Subcutaneous abdominal adipose tissue (tissue), 5 donors: ENCODE data around the gene SLC2A5.
A peak's percentile ranks its signal among the peaks of the same experiment; 100 is the strongest.
"Not testable (repeated sequence)": the region's sequence is repeated elsewhere in the genome, so short reads cannot be mapped to it uniquely, and the experiment has no call there.

Experiments
- H3K27ac ChIP-seq: one replicate; pipeline ENCODE4 v1.7.0; 2013; ENCODE audit warnings: low read depth, mild to moderate bottlenecking, inconsistent platforms, low read length, moderate library complexity
- H3K27me3 ChIP-seq, 5 donors: one replicate each; pipeline ENCODE4 v1.7.0; 2013; ENCODE audit warnings: low read length in 5 of 5, inconsistent platforms in 1 of 5; ENCODE audit not compliant: control insufficient read depth in 5 of 5, insufficient read depth in 4 of 5
- H3K36me3 ChIP-seq, 5 donors: one replicate each; pipeline ENCODE4 v1.7.0; 2013; ENCODE audit warnings: low read length in 5 of 5; ENCODE audit not compliant: control insufficient read depth in 5 of 5, insufficient read depth in 5 of 5
- H3K4me1 ChIP-seq, 5 donors: one replicate each; pipeline ENCODE4 v1.7.0; 2013; ENCODE audit warnings: low read length in 5 of 5, mild to moderate bottlenecking in 3 of 5, moderate library complexity in 1 of 5; ENCODE audit not compliant: control insufficient read depth in 5 of 5, insufficient read depth in 5 of 5
- H3K4me3 ChIP-seq, 5 donors: one replicate each; pipeline ENCODE4 v1.7.0; 2013; ENCODE audit warnings: low read length in 5 of 5, low read depth in 1 of 5
- H3K9ac ChIP-seq, 5 donors: one replicate each; pipeline ENCODE4 v1.7.0; 2013; ENCODE audit warnings: low read length in 5 of 5, mild to moderate bottlenecking in 4 of 5, moderate library complexity in 3 of 5
- H3K9me3 ChIP-seq, 5 donors: one replicate each; pipeline ENCODE4 v1.7.0; 2013; ENCODE audit warnings: low read length in 5 of 5; ENCODE audit not compliant: control insufficient read depth in 5 of 5
- donor health status: healthy.
- donor health status: healthy.
- donor health status: healthy.
- donor health status: healthy.
- donor health status: healthy.

The SLC2A5 gene

GRCh38 chr1:9010781-9011323 is 58.6 kb downstream of the SLC2A5 start:
- Histone ChIP-seq H3K4me3 (no peak overlapping the region), H3K36me3 (no peaks in the 10 kb centered on the region), H3K4me1 (peaks cover 0 to 17% (median 6%) of the 10 kb centered on the region in 5 donors), H3K27me3 (no peaks in the 10 kb centered on the region), H3K27ac (no peak overlapping the region), H3K9me3 (no peaks in the 10 kb centered on the region), H3K9ac (peak overlapping the region in 1 of 5 donors; percentile 23)

DNA sequence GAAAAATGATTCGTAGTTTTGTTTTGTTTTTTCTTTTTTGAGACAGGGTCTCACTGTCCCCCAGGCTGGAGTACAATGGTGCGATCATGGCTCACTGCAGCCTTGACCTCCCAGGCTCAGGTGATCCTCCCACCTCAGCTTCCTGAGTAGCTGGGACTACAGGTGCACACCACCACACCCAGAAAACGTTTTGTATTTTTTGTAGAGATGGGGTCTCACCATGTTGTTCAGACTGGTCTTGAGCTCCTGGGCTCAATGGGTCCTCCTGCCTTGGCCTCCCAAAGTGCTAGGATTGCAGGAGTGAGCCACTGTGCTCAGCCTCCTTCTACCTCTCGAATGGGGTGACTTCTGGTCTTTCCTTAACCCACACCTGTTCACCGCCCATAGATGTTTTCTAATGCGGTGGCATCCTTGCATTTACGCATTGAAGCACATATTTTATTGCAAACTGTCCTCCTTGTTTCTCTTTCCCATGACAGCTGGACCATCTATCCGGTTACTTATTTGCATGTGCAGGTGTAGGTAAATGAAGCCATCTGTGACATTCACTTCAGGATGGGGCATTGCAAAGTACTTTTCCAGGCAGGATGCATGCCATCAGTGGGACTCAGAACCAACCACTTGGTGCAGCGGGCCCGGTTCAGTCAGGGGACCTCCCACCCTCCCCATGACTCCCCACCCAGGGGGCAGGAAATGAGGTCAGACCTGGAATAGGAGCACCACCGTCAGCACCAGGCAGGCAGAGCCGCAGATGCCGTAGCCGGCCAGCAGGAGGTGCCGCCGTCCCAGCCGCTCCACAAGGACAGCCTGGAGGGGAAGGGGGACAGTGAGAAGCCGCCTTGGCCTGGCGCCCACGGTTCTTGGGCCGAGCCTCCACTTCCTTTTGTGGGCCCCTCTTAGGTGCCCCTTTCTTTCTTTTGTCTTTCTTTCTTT is 59.7 kb downstream of the SLC2A5 start:
- H3K36me3 ChIP-seq: no peaks in the 10 kb centered on the region
- H3K9me3 ChIP-seq: no peaks in the 10 kb centered on the region
- H3K27ac ChIP-seq: no peak overlapping the region
- H3K4me3 ChIP-seq: no peak overlapping the region
- no peaks in the 10 kb centered on the region for H3K27me3 ChIP-seq
- peaks cover 0 to 17% (median 9%) of the 10 kb centered on the region in 5 donors for H3K4me1 ChIP-seq
- no peak overlapping the region for H3K9ac ChIP-seq

DNA sequence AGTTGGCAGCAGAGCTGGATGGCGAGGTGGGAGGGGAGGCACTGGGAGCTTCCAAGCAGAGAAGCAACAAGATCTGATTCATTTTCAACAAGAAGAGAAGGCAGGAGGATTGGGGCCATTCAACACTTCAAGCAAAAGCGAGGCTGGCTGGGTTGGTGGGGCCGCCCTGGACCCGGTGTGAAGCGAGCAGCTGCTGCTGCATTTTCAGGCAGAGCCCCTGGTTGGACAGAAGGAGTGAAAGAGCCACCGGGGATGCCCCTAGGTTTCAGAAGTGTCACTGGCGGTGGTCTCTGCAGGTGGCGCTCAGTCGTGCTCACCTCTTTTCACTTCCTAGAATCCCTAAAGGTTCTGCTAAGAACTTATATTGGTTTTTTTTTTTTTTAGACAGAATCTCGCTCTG is 61.2 kb downstream of the SLC2A5 start:
- Histone ChIP-seq H3K27me3 (no peaks in the 10 kb centered on the region), H3K4me1 (peaks cover 0 to 17% (median 9%) of the 10 kb centered on the region in 5 donors), H3K9ac (no peak overlapping the region), H3K4me3 (no peak overlapping the region), H3K9me3 (no peaks in the 10 kb centered on the region), H3K36me3 (no peaks in the 10 kb centered on the region), H3K27ac (no peak overlapping the region)

DNA sequence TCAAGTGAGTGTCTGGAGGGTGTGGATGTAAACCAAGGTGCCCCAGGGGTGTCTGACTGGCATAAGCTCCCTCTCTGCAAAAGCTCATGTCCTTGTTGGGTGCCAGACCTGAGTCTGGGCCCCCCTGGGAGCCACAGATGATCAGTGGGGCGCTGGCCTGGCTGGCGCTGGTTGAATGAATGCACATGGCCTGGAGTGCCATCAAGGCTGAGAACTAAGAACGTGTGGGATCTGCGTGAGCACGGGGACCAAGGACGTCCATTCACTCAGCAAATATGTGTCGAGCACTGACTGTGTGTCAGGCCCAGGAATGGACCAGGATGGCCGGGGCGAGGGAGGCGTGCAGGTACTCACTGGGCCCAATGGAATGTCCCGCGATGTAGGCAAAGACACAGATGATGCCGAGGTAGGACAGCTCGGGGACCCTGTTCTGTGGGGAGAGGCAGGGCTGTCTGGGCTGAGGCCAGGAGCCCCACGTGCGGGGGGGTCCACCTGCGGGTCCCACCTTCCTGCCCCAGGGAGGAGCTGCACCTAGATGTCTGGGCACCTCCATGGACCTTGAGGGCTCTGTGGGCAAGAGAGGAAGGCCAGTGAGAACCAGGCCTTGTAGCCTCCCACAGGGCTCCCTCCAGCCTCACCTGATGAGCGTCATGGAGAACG is 62.3 kb downstream of the SLC2A5 start:
- no peaks in the 10 kb centered on the region for H3K27me3 ChIP-seq
- no peak overlapping the region for H3K27ac ChIP-seq
- no peak overlapping the region for H3K4me3 ChIP-seq
- peaks cover 0 to 17% (median 9%) of the 10 kb centered on the region in 5 donors for H3K4me1 ChIP-seq
- no peak overlapping the region for H3K9ac ChIP-seq
- H3K36me3 ChIP-seq: no peaks in the 10 kb centered on the region
- no peaks in the 10 kb centered on the region for H3K9me3 ChIP-seq

GRCh38 chr1:9005395-9005708 is 64.1 kb downstream of the SLC2A5 start:
- H3K4me1 ChIP-seq: peaks cover 0 to 9% (median 3%) of the 10 kb centered on the region in 5 donors
- H3K9ac ChIP-seq: no peak overlapping the region
- no peaks in the 10 kb centered on the region for H3K27me3 ChIP-seq
- no peak overlapping the region for H3K4me3 ChIP-seq
- no peaks in the 10 kb centered on the region for H3K36me3 ChIP-seq
- no peaks in the 10 kb centered on the region for H3K9me3 ChIP-seq
- no peak overlapping the region for H3K27ac ChIP-seq

DNA sequence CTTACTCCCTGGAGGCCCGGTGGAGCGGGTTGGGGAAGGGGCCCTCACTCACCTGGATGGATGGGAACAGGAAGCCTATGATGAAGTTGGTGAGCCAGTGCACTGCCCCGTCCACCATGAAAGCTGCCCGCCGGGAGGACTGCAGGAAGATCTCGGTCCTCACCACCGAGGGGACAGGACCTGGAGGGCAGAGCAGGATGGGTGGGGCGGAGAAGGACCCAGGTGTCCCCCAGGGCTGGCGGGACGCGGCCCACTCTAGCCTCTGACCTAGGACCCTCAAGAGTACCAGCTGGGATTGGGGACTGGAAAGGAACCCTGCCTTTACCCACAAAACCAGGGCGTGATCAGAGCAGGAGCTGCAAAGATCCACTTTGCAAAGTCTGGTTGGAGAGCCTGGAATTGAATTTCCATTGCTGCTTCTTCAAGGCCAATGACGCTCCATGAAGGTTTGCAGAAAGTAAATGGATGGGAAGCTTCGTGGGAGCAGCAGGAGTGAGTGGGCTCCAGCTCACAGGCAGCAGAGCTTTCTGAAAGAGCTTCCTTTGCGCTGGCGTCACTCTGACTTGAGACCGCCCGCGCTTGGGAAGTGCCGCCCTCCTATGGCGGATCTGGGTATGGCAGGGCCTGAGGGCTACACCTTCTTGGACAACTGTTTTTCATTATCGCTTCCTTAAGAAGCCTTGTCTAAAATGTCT is 64.6 kb downstream of the SLC2A5 start:
- Histone ChIP-seq H3K9ac (no peak overlapping the region), H3K9me3 (no peaks in the 10 kb centered on the region), H3K27ac (no peak overlapping the region), H3K4me3 (no peak overlapping the region), H3K4me1 (peaks cover 0 to 9% (median 3%) of the 10 kb centered on the region in 5 donors), H3K36me3 (no peaks in the 10 kb centered on the region), H3K27me3 (no peaks in the 10 kb centered on the region)

- no peak overlapping the region for H3K4me3 ChIP-seq
- no peaks in the 10 kb centered on the region for H3K9me3 ChIP-seq
- H3K27me3 ChIP-seq: no peaks in the 10 kb centered on the region
- H3K9ac ChIP-seq: no peak overlapping the region
- H3K4me1 ChIP-seq: peaks cover 0 to 9% (median 3%) of the 10 kb centered on the region in 5 donors
- H3K27ac ChIP-seq: no peak overlapping the region
- H3K36me3 ChIP-seq: no peaks in the 10 kb centered on the region
Measured at GRCh38 chr1:9004031-9004699, 65.3 kb downstream of the SLC2A5 start.

- not testable (repeated sequence) for H3K4me1 ChIP-seq, H3K9ac ChIP-seq, H3K27ac ChIP-seq
Measured at GRCh38 chr1:9002215-9002560, 67.2 kb downstream of the SLC2A5 start.

DNA sequence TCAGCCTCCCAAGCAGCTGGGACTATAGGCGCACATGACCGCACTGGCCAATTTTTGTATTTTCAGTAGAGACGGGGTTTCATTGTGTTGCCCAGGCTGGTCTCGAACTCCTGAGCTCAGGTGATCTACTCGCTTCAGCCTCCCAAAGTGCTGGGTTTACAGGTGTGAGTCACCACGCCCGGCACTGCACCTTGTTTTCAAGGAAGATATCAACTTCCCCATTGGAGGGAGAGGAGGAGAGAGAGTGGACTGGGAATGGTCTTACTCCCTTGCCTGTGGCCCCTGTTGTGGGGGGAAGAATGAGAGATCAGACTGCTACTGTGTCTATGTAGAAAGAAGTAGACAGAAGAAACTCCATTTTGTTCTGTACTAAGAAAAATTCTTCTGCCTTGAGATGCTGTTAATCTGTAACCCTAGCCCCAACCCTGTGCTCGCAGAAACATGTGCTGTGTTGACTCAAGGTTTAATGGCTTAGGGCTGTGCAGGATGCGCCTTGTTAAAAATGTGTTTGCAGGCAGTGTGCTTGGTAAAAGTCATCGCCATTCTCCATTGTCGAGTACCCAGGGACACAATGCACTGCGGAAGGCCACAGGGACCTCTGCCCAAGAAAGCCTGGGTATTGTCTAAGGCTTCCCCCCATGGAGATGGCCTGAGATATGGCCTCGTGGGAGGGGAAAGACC is 67.8 kb downstream of the SLC2A5 start:
- H3K9me3 ChIP-seq, H3K27me3 ChIP-seq, H3K9ac ChIP-seq, H3K4me1 ChIP-seq, H3K36me3 ChIP-seq, H3K27ac ChIP-seq, H3K4me3 ChIP-seq: not testable (repeated sequence)

More at GRCh38 chr1:9002215-9002560, 67.2 kb downstream of the SLC2A5 start:
- not testable (repeated sequence) for H3K36me3 ChIP-seq, H3K9me3 ChIP-seq, H3K4me3 ChIP-seq, H3K27me3 ChIP-seq
